GM19240 (cell line): Measurements from ENCODE around the gene TMEM168.
"Not testable (repeated sequence)": the region's sequence is repeated elsewhere in the genome, so short reads cannot be mapped to it uniquely, and the experiment has no call there.

Experiments used
- DNase-seq: peaks from one replicate; pipeline ENCODE4 v3.0.0; 2011; ENCODE audit warnings: low spot score; ENCODE audit not compliant: insufficient read length

The TMEM168 gene

GRCh38 chr7:112781558-112781957 lies 8.6 kb downstream of the TMEM168 start:
- no peak for DNase-seq

GRCh38 chr7:112781110-112781509 lies 9.1 kb downstream of the TMEM168 start:
- no peak for DNase-seq

GRCh38 chr7:112779667-112780066 lies 10.5 kb downstream of the TMEM168 start:
- no peak for DNase-seq

GRCh38 chr7:112777406-112777805 lies 12.8 kb downstream of the TMEM168 start:
- DNase-seq: no peak

- DNase-seq: no peak
These were observed 19.0 kb downstream of the TMEM168 start for GRCh38 chr7:112771166-112771565.

GRCh38 chr7:112770051-112770450 lies 20.1 kb downstream of the TMEM168 start:
- no peak for DNase-seq

GRCh38 chr7:112765105-112765504 lies 25.1 kb downstream of the TMEM168 start:
- DNase-seq: no peak

- DNase-seq: no peak
These were observed 26.2 kb downstream of the TMEM168 start for GRCh38 chr7:112763996-112764395.

GRCh38 chr7:112763298-112763697 lies 26.9 kb downstream of the TMEM168 start:
- no peak for DNase-seq

GRCh38 chr7:112759905-112760304 lies 30.3 kb downstream of the TMEM168 start:
- no peak for DNase-seq

GRCh38 chr7:112757337-112757736 lies 32.9 kb downstream of the TMEM168 start:
- no peak for DNase-seq

- DNase-seq: no peak
These were observed 36.9 kb downstream of the TMEM168 start for GRCh38 chr7:112753298-112753697.

GRCh38 chr7:112752576-112752975 lies 37.6 kb downstream of the TMEM168 start:
- no peak for DNase-seq

- DNase-seq: no peak
These were observed 40.4 kb downstream of the TMEM168 start for GRCh38 chr7:112749775-112750174.

- DNase-seq: no peak
These were observed 41.8 kb downstream of the TMEM168 start for GRCh38 chr7:112748381-112748780.

GRCh38 chr7:112745635-112746034 lies 44.6 kb downstream of the TMEM168 start:
- DNase-seq: no peak

- no peak for DNase-seq
These were observed 45.4 kb downstream of the TMEM168 start for GRCh38 chr7:112744818-112745217.

- no peak for DNase-seq
These were observed 46.4 kb downstream of the TMEM168 start for GRCh38 chr7:112743811-112744210.

GRCh38 chr7:112740667-112741066 lies 49.5 kb downstream of the TMEM168 start:
- no peak for DNase-seq

- no peak for DNase-seq
These were observed 50.6 kb downstream of the TMEM168 start for GRCh38 chr7:112739436-112740180.

GRCh38 chr7:112735261-112735660 lies 54.9 kb downstream of the TMEM168 start:
- DNase-seq: no peak

- not testable (repeated sequence) for DNase-seq
These were observed 58.9 kb downstream of the TMEM168 start for GRCh38 chr7:112731324-112731723.

GRCh38 chr7:112726076-112726475 lies 64.1 kb downstream of the TMEM168 start:
- no peak for DNase-seq

GRCh38 chr7:112723416-112723815 lies 66.8 kb downstream of the TMEM168 start:
- no peak for DNase-seq
